NCI-H524 (cell line): ENCODE data around the gene MYO1A.
A peak's percentile ranks its signal among the peaks of the same experiment; 100 is the strongest.

ENCODE experiments used
- DNase-seq, 2 experiments: peaks; one replicate each; lab custom pipeline; 2025; lab: John Stamatoyannopoulos, UW

The MYO1A gene

DNA sequence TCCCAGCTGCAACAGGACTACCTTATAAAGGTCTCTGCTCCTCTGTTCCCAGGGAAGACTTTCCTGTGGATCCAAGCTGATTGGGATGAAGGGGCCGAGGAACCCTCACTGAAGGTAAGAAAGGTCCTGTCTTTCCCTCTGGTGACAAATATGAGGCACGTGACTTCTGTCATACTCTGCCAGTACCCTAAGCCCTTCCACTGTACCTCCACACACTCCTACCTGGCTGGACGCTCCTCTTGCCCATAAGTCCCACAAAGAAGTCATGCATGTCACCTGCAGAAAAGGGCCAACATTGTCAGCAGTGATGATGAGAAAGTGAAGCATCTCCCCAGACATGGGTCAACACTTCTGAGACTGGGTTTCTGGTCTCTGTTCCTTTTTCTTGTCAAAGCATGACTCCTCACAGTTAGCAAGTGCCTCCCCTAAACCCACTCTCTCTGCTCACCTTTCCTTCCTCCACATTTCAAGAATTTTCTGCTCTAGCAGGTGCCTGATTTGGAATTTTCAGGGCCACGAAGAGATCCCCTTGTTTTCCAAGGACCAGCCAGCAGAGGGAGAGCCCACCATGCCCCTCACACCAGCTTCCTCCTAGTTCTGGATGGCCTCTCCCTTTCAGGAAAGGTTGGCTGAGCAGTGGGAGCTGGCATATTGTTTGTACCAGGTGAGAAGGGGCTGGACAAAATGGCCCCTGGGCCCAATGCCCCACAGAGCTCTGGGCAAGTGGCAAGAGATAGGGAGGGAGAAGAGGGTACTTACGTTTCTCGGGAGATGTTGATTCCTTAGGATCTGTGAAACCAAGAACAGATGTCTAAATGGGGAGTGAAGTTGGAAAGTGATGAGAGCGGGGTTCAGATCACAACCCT is 37.1 kb downstream of the MYO1A start:
- DNase-seq: peak; percentile 35 to 46

GRCh38 chr12:57011438-57012424 is 38.2 kb downstream of the MYO1A start:
- DNase-seq: no peak

DNA sequence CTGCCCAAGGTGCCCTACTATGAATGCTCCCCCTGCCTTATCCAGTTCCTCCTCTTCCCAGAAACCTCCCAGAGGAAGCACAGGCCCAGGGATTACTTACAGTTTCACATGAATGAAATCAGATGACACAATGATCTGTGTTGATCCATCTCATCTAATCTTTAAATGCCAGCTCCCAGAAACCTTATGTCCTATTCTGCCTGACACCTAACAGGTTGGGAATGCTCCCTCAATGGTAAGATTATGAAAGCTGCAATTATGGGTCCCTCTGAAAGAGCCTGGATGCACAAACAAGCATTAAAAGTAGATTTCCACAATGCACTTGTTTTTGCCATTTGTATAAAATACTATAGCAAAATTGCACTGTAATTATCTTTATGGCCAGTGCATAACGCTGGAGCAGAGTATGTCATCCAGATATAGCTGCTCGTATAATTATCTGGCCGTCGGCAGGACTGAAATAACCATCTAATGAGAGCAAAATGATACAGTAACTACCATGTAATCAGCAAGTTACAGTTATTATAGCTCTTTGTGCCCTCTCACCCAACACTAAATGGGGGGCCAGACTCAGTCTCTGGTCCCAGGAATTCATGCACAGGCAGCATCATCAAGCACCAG is 39.2 kb downstream of the MYO1A start:
- DNase-seq: no peak

DNA sequence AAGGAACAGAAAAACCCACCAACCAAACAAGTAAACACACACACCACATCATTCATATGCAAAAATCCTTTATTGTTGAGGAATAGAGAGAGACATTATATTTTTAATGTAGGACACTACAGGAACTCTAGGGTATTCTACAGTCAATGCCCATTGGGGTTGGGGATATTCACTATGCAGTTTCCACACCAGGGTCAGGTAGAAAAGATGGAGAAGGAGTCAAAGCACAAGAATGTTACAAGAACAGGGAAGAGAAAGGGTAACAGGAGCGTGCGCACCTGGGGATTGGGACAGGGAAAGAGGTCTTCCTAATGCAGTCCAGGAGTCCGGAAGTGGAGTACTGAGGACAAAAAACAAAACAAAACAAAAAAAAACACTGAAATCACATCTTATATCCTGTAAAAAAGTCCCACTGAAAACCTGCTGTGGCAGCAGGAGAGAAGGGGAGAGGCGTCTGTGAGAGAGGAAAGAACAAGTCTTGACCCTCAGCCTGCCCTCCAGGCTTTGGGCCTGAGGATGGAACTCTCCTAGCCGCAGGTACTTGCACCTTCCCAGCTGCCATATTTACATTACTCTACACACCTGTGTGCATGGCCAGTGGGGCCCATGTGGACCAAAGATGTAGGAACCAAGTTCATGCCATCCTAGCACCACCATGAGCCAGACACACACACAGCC is 39.8 kb downstream of the MYO1A start:
- no peak for DNase-seq

DNA sequence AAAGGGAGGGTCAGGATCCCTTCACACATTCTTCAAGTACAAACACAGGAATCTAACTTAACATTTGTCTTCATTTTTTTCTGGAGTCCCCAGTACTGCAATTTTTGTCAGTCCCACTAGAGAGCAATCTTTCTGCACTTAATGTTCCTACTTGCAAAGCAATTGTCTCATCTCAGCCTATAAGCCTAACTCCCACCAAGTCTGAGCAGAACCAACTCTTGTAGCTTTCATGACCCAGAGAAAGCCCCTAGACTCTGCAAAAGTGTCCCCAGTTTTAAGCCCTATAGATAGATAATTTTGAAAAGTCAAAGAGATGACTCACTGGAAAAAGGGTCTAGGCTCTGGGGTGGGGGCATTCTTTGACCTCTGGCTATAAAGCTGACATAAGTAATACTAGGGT is 41.8 kb downstream of the MYO1A start:
- DNase-seq: peak; percentile 39 to 72

DNA sequence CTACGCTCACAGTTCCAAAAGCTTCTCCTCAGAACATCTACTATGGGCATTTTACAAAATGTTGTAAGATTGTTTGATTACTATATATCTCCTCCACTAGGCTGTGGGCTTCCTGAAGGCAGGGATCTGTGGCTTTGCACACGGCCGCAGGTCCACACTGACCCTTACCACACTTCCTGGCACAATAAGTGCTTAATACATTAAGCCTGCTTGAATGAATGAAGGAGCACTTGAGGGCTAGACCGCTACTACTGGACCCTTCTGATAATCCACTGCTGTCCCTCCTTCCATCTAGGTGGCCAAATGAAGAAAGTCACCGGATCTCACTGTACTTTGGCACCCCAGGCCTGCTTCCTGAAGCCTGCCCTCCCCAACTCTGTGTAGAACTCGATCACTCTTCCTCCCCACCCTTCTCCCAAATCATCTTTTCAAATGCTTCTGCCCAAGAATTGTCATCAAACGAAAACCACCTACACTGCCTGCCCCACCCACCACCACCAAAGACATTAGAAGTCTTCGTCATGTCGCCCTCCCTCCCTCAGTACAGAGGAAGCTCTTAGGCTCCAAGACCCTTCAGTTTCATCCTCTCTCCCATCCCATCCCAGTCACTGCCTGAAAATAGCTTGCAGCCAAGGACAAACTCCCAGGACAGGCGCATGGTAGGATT is 43.0 kb downstream of the MYO1A start:
- DNase-seq: no peak

- peak; percentile 41 to 47 for DNase-seq
Measured at GRCh38 chr12:57005980-57006808, 43.7 kb downstream of the MYO1A start, which contains the start of gene ZBTB39. Gene ZBTB39 (minus strand): TSS chr12:57006546. CDS start chr12:57004917, 1,629 bp downstream.

DNA sequence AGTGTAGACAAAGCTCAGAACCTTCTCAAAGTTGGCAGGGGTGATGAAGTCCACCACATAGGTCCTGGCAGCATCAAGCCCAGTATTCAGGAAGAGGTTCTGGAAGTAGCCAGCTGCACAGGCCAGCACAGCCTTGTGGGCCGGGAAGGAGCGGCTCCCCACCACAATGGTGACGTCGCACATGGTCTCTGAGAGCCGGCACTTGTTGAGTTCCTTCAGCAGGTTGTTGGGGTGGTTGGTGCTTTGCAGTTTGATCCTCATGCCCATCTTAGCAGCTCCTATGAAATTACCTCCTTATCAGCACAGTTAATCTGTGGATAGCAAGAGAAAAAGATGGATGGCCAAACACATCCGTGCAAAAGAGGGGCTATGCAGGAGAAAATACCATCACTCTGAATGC is 45.3 kb downstream of the MYO1A start:
- no peak for DNase-seq

DNA sequence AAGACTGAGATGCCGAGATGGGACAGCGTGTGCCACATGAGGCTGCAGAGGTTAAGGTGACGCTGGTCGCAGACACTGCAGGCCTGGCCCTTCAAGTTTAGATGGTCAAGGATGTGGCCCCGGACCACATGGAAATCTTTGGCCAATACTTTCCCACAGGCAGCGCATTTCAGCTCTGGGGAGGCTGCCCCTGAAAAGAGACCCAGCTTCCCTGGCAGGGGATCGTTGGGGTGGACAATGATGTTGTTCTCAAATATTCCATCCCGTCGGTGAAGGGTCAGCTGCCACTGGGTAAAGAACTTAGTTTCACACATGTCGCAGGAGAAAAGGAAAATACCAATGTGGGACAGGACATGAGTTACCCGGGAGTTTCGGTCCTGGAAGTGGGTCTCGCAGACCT is 46.5 kb downstream of the MYO1A start:
- DNase-seq: no peak

DNA sequence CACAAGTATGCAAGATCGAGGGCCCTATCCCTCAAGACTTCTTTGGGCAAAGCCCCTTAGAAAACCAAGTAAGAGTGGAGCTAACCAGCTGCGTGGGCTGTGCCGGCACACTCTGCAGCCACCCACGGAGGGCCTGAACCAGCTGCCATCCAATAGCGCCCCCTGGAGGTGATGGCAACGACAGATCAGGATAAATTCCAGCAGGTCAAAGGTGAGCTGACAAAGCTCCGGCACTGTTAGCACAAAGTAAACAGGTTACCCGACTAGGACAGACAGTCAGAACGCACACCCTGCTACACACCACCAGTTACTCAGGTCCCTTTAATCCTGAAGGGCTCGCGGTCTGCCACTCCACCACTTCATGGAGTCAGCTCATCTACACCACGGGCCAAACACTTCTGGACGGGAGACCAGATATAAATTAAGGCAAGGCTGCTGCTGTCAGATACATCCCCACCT is 48.5 kb downstream of the MYO1A start:
- peak; percentile 19 to 54 for DNase-seq

GRCh38 chr12:57000393-57000792 is 49.5 kb downstream of the MYO1A start:
- no peak for DNase-seq

DNA sequence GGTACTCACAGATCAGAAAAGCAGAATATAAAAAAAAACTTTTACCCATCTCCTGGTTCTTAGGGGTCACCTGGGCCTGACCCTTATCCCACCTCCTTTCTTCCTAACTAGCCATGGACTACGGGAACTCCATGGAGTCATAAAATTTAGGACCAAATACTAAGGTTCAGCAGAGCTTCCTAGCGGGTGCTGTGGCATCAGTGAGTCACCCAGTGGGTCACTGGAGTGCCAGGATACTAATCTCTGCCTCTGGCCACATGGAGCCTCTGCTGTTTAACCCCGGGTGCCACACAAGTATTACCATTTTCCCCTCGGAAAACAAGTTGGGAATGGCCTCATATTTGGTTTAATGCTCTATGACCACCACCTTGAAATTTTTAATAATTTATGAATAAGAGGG is 50.5 kb downstream of the MYO1A start:
- no peak for DNase-seq

DNA sequence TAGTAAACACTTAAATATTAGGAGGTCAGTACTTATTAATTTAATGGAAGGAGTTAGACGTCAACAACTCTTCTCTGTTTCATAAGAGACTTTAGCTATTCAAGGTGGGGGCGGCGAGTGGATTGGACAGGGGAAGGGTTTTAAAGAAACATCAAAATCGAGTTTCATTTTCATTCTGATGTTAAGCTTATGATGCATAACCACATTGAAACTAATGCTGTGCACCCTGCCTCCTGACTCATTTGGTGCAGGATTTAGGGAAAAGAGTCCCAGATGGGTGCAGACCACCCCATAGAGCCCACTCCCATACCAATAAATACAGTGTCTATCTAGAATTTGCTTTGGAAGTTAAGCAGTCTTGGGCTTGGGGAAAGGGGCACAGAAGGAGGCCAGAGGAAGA is 50.9 kb downstream of the MYO1A start:
- DNase-seq: no peak

- DNase-seq: no peak
Measured at GRCh38 chr12:56998316-56998715, 51.6 kb downstream of the MYO1A start.

- DNase-seq: peak in 1 of 2 experiments; percentile 58
Measured at GRCh38 chr12:56996793-56997545, 53.0 kb downstream of the MYO1A start.

DNA sequence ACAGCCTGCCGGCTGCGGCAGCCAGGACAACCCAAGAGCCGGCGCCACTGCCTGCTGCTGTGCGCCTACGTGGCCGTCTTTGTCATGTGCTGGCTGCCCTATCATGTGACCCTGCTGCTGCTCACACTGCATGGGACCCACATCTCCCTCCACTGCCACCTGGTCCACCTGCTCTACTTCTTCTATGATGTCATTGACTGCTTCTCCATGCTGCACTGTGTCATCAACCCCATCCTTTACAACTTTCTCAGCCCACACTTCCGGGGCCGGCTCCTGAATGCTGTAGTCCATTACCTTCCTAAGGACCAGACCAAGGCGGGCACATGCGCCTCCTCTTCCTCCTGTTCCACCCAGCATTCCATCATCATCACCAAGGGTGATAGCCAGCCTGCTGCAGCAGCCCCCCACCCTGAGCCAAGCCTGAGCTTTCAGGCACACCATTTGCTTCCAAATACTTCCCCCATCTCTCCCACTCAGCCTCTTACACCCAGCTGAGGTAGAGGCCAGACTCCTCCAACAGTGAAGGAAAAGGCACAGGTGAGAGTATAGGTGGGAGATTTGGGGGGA is 53.9 kb downstream of the MYO1A start:
- no peak for DNase-seq

- no peak for DNase-seq
Measured at GRCh38 chr12:56995201-56995929, 54.6 kb downstream of the MYO1A start.

- no peak for DNase-seq
Measured at GRCh38 chr12:56994231-56994746, 55.6 kb downstream of the MYO1A start.
